Measurements from ENCODE around the gene CFAP210.
"Not testable (repeated sequence)": the region's sequence is repeated elsewhere in the genome, so short reads cannot be mapped to it uniquely, and the experiment has no call there.

Gene CFAP210

DNA sequence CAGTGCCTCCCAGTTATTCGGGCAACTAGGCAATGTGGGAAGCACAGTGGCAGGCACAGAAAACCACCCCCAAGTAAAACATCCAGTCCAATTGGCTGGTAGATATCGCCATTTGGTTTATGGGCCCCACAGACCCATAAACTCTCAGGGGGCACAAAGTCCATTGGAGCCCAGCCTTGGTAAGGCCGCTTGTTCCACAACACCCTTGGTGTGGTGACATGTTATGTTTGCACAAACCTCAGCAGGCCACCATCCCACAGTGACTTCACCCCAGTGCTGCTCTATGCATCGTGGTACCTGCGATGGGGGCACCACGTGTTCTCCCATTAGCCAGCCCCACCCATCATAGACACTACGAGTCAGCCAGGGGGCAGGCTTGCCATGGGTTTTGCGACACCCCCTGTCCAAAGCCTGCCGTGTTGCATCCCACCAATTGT, 18.6 kb upstream of the CFAP210 start:
- DNase-seq = no peak

DNA sequence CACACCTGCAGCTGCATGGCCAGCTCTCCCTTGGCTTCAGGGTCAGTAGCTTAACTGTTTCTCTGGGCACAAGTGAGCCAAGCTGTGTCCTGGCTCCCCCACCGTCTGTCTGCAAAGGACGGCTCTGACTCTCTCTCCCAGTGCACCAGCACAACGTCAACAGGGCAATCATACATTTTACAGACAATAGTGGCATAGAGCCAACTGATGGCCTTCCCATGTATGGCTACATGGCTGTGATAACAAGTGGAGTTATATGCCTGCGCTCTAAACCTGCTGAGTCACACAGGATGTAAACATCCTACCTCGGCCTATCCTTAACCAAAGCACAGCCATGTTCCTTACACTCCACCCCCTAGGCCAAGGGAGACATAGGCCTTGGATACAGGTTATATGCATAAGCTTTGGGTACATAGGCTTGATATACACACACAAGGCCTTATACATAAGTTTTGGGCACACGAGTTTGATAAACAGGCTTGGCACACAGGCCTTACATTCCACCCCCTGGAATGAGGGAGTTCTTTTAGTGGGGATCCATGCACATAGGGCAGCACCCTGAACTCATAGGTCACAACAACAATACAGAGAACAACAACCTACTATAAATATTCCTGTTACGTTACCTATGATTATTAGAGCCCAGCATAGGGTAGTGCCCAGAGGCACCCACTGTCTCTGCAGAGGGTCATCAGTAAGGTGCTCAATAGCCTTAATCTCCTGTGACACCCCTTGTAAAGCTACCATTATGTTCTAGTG, 17.7 kb upstream of the CFAP210 start:
- no peak for DNase-seq

DNA sequence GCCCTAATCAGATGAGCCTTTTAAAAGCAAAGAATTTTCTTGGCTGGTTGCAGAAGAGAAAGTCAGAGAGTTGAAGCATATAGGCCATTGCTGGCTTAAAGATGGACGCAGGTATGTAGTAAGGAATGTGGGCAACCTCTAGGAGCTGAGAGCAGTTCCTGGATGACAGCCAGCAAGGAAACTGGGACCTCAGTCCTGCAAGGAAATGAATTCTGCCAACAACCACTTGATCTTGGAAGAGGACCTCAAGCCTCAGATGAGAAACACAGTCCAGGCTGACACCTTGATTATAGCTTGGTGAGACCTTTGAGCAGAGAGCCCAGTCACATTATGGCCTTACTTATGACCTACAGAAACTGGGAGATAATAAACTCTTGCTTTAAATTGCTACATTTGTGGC, 15.8 kb upstream of the CFAP210 start:
- DNase-seq = no peak

- DNase-seq = no peak
These were observed 15.1 kb upstream of the CFAP210 start for GRCh38 chr2:169709331-169709730.

GRCh38 chr2:169707626-169708025, 13.4 kb upstream of the CFAP210 start:
- no peak for DNase-seq

- DNase-seq = no peak
These were observed 11.7 kb upstream of the CFAP210 start for GRCh38 chr2:169705927-169706326.

- DNase-seq = no peak
These were observed 10.0 kb upstream of the CFAP210 start for GRCh38 chr2:169704160-169704708.

GRCh38 chr2:169702996-169703395, 8.8 kb upstream of the CFAP210 start:
- no peak for DNase-seq

- not testable (repeated sequence) for DNase-seq
These were observed 5.0 kb upstream of the CFAP210 start for GRCh38 chr2:169699173-169699572.

- DNase-seq = no peak
These were observed 2.2 kb upstream of the CFAP210 start for GRCh38 chr2:169696381-169696780.

DNA sequence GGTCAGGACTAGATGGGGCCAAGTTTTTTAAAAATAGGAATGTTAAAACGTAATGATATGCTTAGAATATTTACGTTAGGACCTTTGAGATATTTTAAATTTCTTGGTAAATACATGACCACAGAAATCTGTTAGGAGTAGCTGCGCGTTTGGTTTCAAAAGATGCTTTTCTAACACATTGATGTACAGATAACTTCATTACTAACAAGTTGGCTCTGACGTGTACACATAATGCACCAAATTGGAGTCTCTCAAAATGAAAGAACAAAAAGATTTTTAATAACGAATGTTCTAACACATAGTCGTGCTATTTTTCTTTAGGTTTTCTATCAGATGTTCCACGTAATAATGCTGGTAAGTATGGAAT, 672 bp upstream of the CFAP210 start:
- DNase-seq = no peak

DNA sequence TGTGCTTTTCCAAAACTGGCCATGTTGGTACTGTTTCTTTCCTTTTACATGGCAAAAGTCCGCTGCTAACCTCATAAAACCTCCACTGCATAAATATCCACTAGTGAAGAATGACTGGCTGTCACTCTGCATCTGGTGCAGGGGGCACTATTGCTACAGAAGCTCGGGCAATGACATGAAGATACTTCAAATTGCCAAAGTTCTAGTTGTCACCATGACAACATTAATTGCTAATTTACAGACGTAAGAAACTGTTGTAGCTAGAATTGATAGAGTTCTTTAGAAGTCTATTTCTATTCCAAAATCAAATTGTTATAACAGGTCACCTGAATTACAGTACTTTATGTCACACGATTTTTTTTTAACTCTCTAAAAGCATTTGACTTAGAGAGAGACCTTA, 845 bp downstream of the CFAP210 start:
- peak; percentile 25 for DNase-seq

DNA sequence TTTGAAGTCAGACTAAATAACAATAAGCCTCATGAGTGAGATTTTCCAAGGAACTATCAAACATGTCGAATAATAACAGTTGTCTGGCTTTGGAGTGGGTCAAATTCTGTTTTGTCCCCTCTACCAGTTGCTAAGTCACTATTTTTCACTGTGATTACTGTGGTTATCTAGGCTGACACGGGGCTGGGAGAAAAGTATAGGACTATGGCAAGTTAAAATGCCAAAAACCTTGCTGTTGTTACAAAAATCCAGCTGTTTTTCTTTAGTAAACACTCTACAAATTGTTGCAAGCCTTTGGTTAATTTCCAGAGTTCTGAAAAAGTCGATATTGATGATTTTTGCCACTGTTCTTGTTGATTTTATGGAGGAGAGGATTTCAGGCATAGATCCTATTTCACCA, 1.5 kb downstream of the CFAP210 start:
- DNase-seq = no peak

DNA sequence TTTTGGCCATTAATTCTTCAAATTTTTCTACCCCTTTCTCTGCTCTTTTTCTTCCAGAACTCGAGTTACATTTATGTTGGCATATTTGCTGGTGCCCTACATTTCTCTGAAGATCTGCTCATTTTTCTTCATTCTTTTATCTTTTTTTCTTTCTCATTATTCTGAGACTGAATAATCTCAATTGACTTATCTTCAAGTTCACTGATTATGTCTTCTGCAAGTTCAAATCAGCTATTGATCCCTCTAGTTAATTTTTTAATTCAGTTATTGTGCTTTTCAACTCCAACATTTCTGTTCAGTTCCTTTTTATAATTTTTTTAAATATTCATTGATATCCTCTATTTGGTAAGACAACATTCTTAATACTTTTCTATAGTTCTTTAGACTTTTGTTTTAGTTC, 3.2 kb downstream of the CFAP210 start:
- DNase-seq = no peak

- not testable (repeated sequence) for DNase-seq
These were observed 6.3 kb downstream of the CFAP210 start for GRCh38 chr2:169687943-169688342.

- not testable (repeated sequence) for DNase-seq
These were observed 7.4 kb downstream of the CFAP210 start for GRCh38 chr2:169686825-169687224.

- DNase-seq = not testable (repeated sequence)
These were observed 9.5 kb downstream of the CFAP210 start for GRCh38 chr2:169684712-169685111.

- no peak for DNase-seq
These were observed 10.1 kb downstream of the CFAP210 start for GRCh38 chr2:169684135-169684565.

- DNase-seq = no peak
These were observed 10.6 kb downstream of the CFAP210 start for GRCh38 chr2:169683425-169684134.

DNA sequence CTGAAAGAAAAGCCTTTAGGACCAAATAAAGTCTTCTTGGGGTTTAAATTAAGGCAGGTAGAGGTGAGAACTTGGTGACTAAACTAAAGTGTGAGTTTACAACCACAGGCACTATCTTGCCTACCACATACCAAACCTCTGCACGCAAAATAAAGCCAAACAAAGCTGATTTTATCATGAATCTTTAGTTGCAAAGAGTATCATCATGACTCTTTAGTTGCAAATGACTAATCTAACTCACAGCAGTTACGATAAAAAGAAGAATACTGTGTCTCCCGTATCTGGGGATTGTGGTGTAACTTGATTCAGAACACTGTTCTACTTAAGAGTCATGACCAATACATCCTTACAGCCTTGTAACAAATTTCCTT, 11.2 kb downstream of the CFAP210 start:
- no peak for DNase-seq

DNA sequence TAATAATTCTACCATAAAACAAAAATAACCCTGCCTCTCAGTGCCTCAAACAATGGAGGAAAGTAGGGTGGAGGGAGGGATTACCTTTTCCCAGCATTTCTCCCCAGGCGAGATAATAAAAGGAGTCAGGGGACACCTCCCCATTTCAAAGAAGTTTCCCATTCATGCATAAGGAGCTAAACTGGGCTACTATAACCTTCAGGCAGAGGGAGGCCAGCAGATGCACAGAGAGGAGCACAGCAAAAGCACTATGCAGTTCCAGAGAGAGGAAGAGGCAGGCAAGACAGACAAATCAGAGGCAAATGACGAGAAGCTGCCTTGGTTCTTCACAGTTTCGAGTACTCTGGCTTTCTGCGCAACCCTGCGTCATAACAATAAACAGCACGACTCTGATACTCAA, 17.4 kb downstream of the CFAP210 start:
- no peak for DNase-seq

DNA sequence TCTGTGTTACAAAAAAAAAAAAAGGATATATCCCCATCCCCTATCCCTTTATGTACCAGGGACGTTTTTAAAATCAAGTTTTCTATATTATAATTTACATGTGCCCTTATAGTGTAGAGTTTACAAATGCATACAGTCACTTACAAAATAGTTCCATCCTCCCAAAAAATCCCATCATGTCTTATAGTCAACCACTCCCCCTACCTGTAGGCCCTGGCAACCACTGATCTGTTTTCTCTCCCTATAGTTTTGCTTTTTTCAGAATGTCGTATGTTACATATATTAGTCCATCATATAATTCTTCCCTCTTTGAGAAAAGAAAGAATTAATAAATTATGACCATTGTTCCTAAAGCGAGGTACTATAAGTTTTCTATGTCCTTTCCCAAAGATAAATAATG, 17.8 kb downstream of the CFAP210 start:
- no peak for DNase-seq

- no peak for DNase-seq
These were observed 20.3 kb downstream of the CFAP210 start for GRCh38 chr2:169673921-169674320.

GRCh38 chr2:169673106-169673505, 21.1 kb downstream of the CFAP210 start:
- no peak for DNase-seq

All from central memory CD4-positive, alpha-beta T cell (primary cell).